Caki2 (cell line): ENCODE results near the gene SMARCB1. TPM values are rescaled to one million over a fixed set of nuclear protein-coding genes. Genes with fewer than 3 reads are reported as not detected.

Experiments
- DNase-seq: peaks from one replicate; pipeline ENCODE4 v3.0.0-alpha.2; 2015; ENCODE audit warnings: low read depth
- in situ Hi-C: cut with HindIII; loops from 2 replicates; pipeline ENCODE4 v1.10.0; 2016; ENCODE audit warnings: low sequenced_read_pairs, low pct_unique_long_range_greater_than_20kb, mixed read lengths
- total RNA-seq: library from RNA; depleted of rRNA; stranded (reverse); fragments of >200 nt; shearing (Covaris generic); gene quantifications from 2 replicates; pipeline ENCODE4 v1.2.3, GENCODE V29; 2014; ENCODE audit warnings: low replicate concordance

Gene SMARCB1
- total RNA-seq, 1 experiment from 2014 or later, result 153 TPM

GRCh38 chr22:23834793-23835483 is 48.2 kb downstream of the SMARCB1 start:
- no peak for DNase-seq
- in situ Hi-C loops, result no loop called here

GRCh38 chr22:23835484-23836144 is 48.8 kb downstream of the SMARCB1 start:
- no peak for DNase-seq
- in situ Hi-C loops, result no loop called here

- in situ Hi-C loops, result no loop called here
Observed at GRCh38 chr22:23836281-23836680, 49.5 kb downstream of the SMARCB1 start.

GRCh38 chr22:23836692-23837495 is 50.1 kb downstream of the SMARCB1 start:
- DNase-seq, result no peak
- in situ Hi-C loops, result no loop called here

More at GRCh38 chr22:23836281-23836680, 49.5 kb downstream of the SMARCB1 start:
- no peak for DNase-seq

- no peak for DNase-seq
- in situ Hi-C loops, result no loop called here
Observed at GRCh38 chr22:23837496-23837859, 50.7 kb downstream of the SMARCB1 start.

- in situ Hi-C loops, result no loop called here
Observed at GRCh38 chr22:23837911-23838680, 51.3 kb downstream of the SMARCB1 start.

GRCh38 chr22:23838681-23839468 is 52.1 kb downstream of the SMARCB1 start, which contains the start of gene DERL3:
DERL3 (minus strand) TSS chr22:23839006; CDS start chr22:23838987, 19 bp downstream.
- in situ Hi-C loops, result no loop called here

More at GRCh38 chr22:23837911-23838680, 51.3 kb downstream of the SMARCB1 start:
- no peak for DNase-seq

GRCh38 chr22:23840026-23840425 is 53.3 kb downstream of the SMARCB1 start:
- no peak for DNase-seq
- in situ Hi-C loops, result no loop called here

More at GRCh38 chr22:23838681-23839468, 52.1 kb downstream of the SMARCB1 start, which contains the start of gene DERL3:
- DNase-seq, result peak; percentile 100

GRCh38 chr22:23841292-23841691 is 54.5 kb downstream of the SMARCB1 start:
- DNase-seq, result no peak
- in situ Hi-C loops, result no loop called here

GRCh38 chr22:23841736-23842445 is 55.1 kb downstream of the SMARCB1 start:
- in situ Hi-C loops, result no loop called here
- no peak for DNase-seq

GRCh38 chr22:23842599-23842998 is 55.8 kb downstream of the SMARCB1 start:
- in situ Hi-C loops, result no loop called here
- no peak for DNase-seq

- in situ Hi-C loops, result no loop called here
- no peak for DNase-seq
Observed at GRCh38 chr22:23844739-23845202, 58.0 kb downstream of the SMARCB1 start.

- no peak for DNase-seq
- in situ Hi-C loops, result no loop called here
Observed at GRCh38 chr22:23845265-23846080, 58.7 kb downstream of the SMARCB1 start.

- in situ Hi-C loops, result no loop called here
- no peak for DNase-seq
Observed at GRCh38 chr22:23846081-23846469, 59.3 kb downstream of the SMARCB1 start.

GRCh38 chr22:23847310-23847920 is 60.6 kb downstream of the SMARCB1 start:
- in situ Hi-C loops, result no loop called here
- DNase-seq, result no peak
